CD4-positive, alpha-beta T cell treated with Interleukin-4 for 1 hour (primary cell): ENCODE measurements around the gene EIF3CL.
"Not testable (repeated sequence)": the region's sequence is repeated elsewhere in the genome, so short reads cannot be mapped to it uniquely, and the experiment has no call there.

Source experiments
- DNase-seq, 2 donors: peaks; one replicate each; pipeline ENCODE4 v3.0.0-alpha.2; 2020 to 2022

EIF3CL gene, protein sequence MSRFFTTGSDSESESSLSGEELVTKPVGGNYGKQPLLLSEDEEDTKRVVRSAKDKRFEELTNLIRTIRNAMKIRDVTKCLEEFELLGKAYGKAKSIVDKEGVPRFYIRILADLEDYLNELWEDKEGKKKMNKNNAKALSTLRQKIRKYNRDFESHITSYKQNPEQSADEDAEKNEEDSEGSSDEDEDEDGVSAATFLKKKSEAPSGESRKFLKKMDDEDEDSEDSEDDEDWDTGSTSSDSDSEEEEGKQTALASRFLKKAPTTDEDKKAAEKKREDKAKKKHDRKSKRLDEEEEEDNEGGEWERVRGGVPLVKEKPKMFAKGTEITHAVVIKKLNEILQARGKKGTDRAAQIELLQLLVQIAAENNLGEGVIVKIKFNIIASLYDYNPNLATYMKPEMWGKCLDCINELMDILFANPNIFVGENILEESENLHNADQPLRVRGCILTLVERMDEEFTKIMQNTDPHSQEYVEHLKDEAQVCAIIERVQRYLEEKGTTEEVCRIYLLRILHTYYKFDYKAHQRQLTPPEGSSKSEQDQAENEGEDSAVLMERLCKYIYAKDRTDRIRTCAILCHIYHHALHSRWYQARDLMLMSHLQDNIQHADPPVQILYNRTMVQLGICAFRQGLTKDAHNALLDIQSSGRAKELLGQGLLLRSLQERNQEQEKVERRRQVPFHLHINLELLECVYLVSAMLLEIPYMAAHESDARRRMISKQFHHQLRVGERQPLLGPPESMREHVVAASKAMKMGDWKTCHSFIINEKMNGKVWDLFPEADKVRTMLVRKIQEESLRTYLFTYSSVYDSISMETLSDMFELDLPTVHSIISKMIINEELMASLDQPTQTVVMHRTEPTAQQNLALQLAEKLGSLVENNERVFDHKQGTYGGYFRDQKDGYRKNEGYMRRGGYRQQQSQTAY

GRCh38 chr16:28403220-28404072 lies at the start of gene EIF3CL:
Gene EIF3CL (minus strand): TSS chr16:28403841. CDS start chr16:28403618, 223 bp downstream.
- not testable (repeated sequence) for DNase-seq

GRCh38 chr16:28447081-28447480 lies 43.4 kb upstream of the EIF3CL start:
- DNase-seq: not testable (repeated sequence)

DNA sequence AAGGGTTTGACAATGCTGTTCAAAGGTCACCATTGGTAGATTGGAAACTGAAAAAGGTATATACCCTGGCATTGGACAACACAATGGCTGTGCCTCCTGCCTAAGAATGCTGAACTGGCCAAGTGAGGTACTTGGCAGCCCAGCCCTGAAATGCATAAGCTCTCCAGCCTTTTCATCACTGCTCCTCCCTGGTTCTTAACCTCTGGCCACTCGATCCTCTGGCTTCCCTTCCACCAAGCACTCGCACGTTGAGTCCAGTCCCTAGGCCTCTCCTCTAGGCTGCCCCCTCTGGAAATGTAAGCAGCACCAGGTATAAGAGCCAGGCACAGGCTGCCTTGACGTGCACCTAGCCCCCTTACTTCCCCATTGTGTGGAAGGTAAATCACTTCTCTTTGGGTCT lies 42.7 kb upstream of the EIF3CL start:
- DNase-seq: not testable (repeated sequence)

- DNase-seq: not testable (repeated sequence)
Observed at GRCh38 chr16:28443943-28444342, 40.3 kb upstream of the EIF3CL start.

GRCh38 chr16:28438899-28439298 lies 35.3 kb upstream of the EIF3CL start:
- not testable (repeated sequence) for DNase-seq

DNA sequence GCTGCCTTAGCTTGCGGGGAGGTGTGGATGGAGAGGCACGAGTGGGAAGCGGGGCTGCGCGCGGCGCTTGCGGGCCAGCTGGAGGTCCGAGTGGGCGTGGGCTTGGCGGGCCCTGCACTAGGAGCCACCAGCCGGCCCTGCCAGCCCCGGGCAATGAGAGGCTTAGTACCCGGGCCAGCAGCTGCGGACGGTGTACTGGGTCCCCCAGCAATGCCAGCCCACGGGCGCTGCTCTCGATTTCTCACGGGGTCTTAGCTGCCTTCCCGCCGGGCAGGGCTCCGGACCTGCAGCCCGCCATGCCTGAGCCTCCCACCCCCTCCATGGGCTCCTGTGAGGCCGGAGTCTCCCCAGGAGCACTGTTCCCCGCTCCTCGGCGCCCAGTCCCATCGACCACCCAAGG lies 31.7 kb upstream of the EIF3CL start:
- not testable (repeated sequence) for DNase-seq

- peak in 1 of 2 donors; percentile 2 for DNase-seq
Observed at GRCh38 chr16:28426060-28426680, 22.5 kb upstream of the EIF3CL start.

GRCh38 chr16:28421071-28421750 lies 17.6 kb upstream of the EIF3CL start:
- DNase-seq: not testable (repeated sequence)

DNA sequence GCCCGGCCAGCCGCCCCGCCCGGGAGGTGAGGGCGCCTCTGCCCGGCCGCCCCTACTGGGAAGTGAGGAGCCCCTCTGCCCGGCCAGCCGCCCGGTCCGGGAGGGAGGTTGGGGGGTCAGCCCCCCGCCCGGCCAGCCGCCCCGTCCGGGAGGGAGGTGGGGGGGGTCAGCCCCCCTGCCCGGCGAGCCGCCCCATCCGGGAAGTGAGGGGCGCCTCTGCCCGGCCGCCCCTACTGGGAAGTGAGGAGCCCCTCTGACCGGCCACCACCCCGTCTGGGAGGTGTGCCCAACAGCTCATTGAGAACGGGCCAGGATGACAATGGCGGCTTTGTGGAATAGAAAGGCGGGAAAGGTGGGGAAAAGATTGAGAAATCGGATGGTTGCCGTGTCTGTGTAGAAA lies 13.4 kb upstream of the EIF3CL start:
- not testable (repeated sequence) for DNase-seq

DNA sequence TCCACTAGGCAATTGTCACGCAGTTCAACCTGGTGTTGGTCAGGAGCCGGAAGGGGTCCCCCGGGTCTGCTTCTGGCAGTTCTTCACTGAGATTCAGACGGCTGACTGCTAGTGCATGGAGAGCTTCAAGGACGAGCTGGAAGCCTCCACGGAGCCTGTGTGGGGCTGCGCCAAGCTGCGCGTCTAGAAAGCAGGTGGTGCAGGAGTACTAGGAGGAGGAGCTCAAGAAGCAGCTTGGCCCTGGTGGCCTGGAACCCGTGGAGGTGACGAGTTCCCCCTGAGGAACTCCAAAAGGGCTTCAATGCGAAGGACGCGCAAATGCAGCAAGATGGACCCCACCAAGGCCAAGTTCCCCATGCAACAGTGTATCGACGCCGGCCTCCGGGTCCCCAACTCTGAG lies 10.9 kb upstream of the EIF3CL start:
- not testable (repeated sequence) for DNase-seq

- not testable (repeated sequence) for DNase-seq
Observed at GRCh38 chr16:28413585-28413984, 9.9 kb upstream of the EIF3CL start.

- not testable (repeated sequence) for DNase-seq
Observed at GRCh38 chr16:28392054-28392453, 11.6 kb downstream of the EIF3CL start.

DNA sequence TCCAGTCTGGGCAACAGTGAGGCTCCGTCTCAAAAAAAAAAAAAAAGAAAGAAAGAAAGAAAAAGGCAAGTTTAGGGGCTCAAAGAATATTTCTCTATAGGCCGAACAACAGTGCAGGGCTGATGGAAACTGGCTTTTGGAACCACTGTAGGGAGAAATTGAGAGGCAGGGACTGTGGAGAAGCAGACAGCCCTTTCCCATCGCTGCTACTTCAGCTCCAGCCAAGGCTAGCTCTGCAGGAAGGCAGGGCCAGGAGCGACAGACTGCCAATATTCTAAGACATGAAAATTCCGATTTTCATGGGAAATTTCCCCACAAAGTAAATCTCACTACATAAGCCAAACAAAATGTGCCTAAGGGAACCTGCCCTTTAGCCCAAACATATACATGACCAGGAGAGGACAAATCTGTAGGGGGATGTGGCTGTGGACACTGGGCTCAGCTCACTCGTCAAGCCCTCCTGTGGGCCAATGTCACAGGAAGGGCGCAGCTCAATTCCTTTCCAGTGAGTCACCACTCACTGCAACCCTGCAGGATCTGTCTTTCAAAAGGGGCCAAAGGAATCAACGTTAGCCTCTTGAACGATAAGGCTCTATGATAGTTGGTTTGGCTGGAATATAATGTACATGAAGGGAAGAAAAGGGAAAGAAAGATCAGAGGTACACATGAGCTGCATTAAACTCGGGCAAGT lies 21.3 kb downstream of the EIF3CL start:
- DNase-seq: not testable (repeated sequence)

DNA sequence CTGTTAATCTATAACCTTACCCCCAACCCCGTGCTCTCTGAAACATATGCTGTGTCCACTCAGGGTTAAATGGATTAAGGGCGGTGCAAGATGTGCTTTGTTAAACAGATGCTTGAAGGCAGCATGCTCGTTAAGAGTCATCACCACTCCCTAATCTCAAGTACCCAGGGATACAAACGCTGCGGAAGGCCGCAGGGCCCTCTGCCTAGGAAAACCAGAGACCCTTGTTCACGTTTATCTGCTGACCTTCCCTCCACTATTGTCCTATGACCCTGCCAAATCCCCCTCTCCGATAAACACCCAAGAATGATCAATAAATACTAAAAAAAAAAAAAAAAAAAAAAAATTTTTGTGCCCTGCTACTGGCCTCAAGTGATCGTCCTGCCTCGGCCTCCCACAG lies 25.8 kb downstream of the EIF3CL start:
- not testable (repeated sequence) for DNase-seq

DNA sequence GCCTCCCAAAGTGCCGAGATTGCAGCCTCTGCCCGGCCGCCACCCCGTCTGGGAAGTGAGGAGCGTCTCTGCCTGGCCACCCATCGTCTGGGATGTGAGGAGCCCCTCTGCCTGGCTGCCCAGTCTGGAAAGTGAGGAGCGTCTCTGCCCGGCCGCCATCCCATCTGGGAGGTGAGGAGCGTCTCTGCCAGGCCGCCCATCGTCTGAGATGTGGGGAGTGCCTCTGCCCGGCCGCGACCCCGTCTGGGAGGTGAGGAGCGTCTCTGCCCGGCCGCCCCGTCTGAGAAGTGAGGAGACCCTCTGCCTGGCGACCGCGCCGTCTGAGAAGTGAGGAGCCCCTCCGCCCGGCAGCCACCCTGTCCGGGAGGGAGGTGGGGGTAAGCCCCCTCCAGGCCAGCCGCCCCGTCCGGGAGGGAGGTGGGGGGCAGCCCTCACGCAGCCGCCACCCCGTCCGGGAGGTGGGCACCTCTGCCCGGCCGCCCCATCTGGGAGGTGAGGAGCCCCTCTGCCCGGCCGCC lies 26.5 kb downstream of the EIF3CL start:
- DNase-seq: not testable (repeated sequence)

DNA sequence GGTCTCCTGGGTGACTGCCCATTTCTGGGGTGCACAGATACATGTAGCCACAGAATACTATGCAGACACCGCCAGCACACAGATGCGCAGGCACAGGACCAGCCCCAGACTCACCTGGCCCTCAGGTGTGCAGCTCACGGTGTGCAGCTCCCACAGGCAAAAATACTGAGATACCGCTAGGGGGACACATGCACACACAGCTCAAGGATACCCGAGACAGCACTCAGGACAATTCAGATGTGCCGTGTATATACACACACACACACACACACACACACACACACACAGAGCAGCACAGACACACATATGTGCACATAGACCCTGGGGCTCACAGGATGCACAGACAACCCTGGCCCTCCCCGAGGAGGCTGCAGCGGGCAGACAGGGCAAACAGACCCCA lies 28.5 kb downstream of the EIF3CL start:
- DNase-seq: peak; percentile 11 to 22

GRCh38 chr16:28374281-28374680 lies 29.4 kb downstream of the EIF3CL start:
- not testable (repeated sequence) for DNase-seq

DNA sequence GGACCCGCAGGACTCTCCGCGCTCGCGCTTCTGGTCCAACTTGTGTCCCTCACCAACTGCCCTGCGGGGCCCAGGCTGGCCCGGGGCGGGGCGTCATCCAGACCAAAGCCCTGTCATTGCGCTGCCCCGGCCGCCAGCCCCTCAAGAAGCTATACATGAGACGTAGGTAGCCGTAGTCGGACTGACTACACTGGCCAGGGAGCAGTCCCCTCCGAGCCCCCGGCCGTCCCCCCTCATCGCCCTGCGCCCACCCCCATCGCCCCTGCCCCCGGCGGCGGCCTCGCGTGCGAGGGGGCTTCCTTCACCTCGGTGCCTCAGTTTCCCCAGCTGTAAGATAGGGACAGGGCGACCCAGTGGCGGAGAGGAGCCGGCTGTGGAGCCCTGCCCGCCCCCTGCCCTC lies 35.7 kb downstream of the EIF3CL start:
- not testable (repeated sequence) for DNase-seq

DNA sequence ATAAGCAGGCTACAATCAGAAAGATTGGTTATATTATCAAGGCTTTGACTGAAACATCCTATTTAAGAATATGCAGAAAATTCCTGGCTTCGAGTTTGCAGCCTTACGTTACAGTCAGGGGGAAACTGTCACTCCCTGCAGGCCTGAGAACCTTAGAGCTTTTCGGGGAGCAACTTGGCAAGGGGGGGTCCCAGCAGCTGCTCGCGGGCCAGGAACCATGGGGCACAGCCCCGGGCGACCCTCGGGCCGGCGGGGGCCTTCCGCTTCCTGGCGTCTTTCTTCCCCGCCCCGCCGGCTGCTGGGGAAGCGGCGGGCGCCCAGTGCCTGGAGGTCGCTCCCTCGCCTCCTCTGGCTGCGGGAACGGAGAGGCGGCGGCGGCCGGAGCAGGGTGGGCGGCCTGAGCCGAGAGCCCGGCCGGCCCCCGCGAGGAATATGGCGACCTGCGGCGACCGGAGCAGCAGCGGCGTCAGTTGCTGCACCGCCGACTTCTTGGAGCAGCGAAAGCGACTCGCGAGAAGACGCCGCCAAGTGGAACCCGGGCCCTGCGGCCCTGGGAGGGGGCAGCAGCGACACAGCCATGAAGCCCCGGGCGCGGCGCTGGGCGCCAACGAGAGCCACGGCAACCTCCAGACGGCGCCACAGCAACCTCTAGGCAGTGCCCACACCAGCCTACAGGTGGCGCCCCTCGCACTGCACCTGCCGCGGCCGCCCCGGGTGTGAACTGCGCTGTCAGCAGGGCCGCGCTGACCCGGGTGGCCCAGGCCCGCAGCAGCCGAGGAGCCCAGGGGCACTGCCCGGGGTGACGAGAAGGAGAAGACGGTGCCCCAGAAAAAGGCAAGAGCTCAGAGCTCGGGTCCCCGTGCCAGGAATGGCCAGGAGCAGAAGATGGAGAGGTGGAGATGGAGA lies 39.1 kb downstream of the EIF3CL start:
- DNase-seq: peak; percentile 12 to 19
